ENCODE measurements around the gene CRAMP1. TPM values are rescaled to one million over a fixed set of nuclear protein-coding genes. Genes with fewer than 3 reads are reported as not detected.

CRAMP1 gene
- total RNA-seq, 1 experiment from 2014 or later: 33.0 TPM

DNA sequence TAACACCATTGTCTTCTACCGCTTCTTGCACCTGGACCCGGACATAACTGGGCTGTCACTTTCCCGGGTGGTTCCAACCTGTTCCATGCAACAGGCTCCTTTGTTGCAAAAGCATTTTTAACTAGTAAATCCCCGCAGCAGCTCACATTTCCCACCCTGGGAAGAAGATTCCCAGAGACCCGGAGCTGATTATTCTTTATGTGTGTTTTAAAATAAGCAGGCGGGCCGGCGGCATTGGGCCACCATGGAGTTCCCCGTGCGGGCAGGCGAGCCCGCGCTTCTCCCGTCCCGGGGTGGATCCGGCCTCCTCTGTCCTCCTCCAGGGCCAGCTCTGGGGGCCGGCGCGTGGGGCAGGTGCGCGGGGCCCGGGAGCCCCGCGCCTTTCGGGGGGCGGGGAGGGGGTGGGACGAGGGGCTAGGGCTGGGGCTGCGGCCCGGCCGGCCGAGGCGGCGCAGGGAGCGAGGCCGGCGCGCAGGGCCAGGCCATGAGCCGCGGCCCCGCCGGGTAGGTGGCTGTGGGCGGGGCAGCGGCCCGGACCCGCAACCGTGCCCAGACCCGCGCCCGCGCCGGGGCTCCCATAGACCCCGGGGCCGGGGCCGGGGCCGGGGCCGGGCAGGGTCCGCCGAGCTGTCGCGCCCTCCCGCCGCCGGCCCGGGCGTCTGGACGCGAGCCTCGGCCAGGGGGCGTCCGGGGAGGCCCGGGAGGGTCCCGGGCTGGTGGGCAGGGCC lies 1.7 kb downstream of the CRAMP1 start:
- Histone ChIP-seq H3K27ac (ENCODE audit: low read depth, low read length, poor library complexity, severe bottlenecking) (peak overlapping the region; percentile 69), H3K9me3 (ENCODE audit: low read depth, low read length, poor library complexity, severe bottlenecking) (no peaks in the 10 kb centered on the region), H3K27me3 (replicated peaks; ENCODE audit: insufficient read depth, low read depth, low read length, poor library complexity) (no peaks in the 10 kb centered on the region), H3K36me3 (ENCODE audit: insufficient read depth, low read length, poor library complexity, severe bottlenecking) (peaks cover 20% of the 10 kb centered on the region), H3K4me1 (ENCODE audit: insufficient read depth, low read length, poor library complexity, severe bottlenecking) (peaks cover 14% of the 10 kb centered on the region), H3K4me3 (ENCODE audit: low read depth, low read length, poor library complexity, severe bottlenecking) (peak overlapping the region; percentile 87)
- BruUV-seq (replicated peaks): no TSS peak
- POLR2A ChIA-PET (ENCODE audit: low non-redundant PET): interaction anchor here (0.6 kb wide), 1 partner anchor 28 kb away, joined by 8 read pairs; no protein-coding TSS in a partner anchor
- DNase-seq (ENCODE audit: low spot score): no peak
- CTCF ChIA-PET: no interaction called here
- TF ChIP-seq EZH2 (IDR thresholded peaks at IDR 0.05; ENCODE audit: borderline replicate concordance, low read depth, low read length, poor library complexity, severe bottlenecking): no peak
- TF ChIP-seq, protein P1, sequence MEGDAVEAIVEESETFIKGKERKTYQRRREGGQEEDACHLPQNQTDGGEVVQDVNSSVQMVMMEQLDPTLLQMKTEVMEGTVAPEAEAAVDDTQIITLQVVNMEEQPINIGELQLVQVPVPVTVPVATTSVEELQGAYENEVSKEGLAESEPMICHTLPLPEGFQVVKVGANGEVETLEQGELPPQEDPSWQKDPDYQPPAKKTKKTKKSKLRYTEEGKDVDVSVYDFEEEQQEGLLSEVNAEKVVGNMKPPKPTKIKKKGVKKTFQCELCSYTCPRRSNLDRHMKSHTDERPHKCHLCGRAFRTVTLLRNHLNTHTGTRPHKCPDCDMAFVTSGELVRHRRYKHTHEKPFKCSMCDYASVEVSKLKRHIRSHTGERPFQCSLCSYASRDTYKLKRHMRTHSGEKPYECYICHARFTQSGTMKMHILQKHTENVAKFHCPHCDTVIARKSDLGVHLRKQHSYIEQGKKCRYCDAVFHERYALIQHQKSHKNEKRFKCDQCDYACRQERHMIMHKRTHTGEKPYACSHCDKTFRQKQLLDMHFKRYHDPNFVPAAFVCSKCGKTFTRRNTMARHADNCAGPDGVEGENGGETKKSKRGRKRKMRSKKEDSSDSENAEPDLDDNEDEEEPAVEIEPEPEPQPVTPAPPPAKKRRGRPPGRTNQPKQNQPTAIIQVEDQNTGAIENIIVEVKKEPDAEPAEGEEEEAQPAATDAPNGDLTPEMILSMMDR (conservative IDR thresholded peaks at IDR 0.05; ENCODE audit: low read depth, low read length): no peak
- intact Hi-C loops (cut with micrococcal nuclease; ENCODE audit: unreplicated experiment): no loop called here

GRCh38 chr16:1614456-1615102 lies 2.4 kb downstream of the CRAMP1 start:
- H3K36me3 ChIP-seq (ENCODE audit: insufficient read depth, low read length, poor library complexity, severe bottlenecking): peaks cover 20% of the 10 kb centered on the region
- BruUV-seq (replicated peaks): no TSS peak
- H3K4me3 ChIP-seq (ENCODE audit: low read depth, low read length, poor library complexity, severe bottlenecking): peak overlapping the region; percentile 87
- DNase-seq (ENCODE audit: low spot score): peak; percentile 30
- H3K4me1 ChIP-seq (ENCODE audit: insufficient read depth, low read length, poor library complexity, severe bottlenecking): peaks cover 14% of the 10 kb centered on the region
- TF ChIP-seq, protein P1 (conservative IDR thresholded peaks at IDR 0.05; ENCODE audit: low read depth, low read length): no peak
- no peak for TF ChIP-seq EZH2 (IDR thresholded peaks at IDR 0.05; ENCODE audit: borderline replicate concordance, low read depth, low read length, poor library complexity, severe bottlenecking)
- H3K27ac ChIP-seq (ENCODE audit: low read depth, low read length, poor library complexity, severe bottlenecking): peak overlapping the region; percentile 94
- intact Hi-C loops (cut with micrococcal nuclease; ENCODE audit: unreplicated experiment): no loop called here
- no peaks in the 10 kb centered on the region for H3K27me3 ChIP-seq (replicated peaks; ENCODE audit: insufficient read depth, low read depth, low read length, poor library complexity)
- ChIA-PET POLR2A (ENCODE audit: low non-redundant PET) (interaction anchor here (0.6 kb wide), 1 partner anchor 29 kb away, joined by 8 read pairs; no protein-coding TSS in a partner anchor), CTCF (no interaction called here)
- no peaks in the 10 kb centered on the region for H3K9me3 ChIP-seq (ENCODE audit: low read depth, low read length, poor library complexity, severe bottlenecking)

- Histone ChIP-seq H3K36me3 (ENCODE audit: insufficient read depth, low read length, poor library complexity, severe bottlenecking) (peaks cover 31% of the 10 kb centered on the region), H3K27me3 (replicated peaks; ENCODE audit: insufficient read depth, low read depth, low read length, poor library complexity) (no peaks in the 10 kb centered on the region), H3K9me3 (ENCODE audit: low read depth, low read length, poor library complexity, severe bottlenecking) (no peaks in the 10 kb centered on the region), H3K4me3 (ENCODE audit: low read depth, low read length, poor library complexity, severe bottlenecking) (peak overlapping the region; percentile 87), H3K27ac (ENCODE audit: low read depth, low read length, poor library complexity, severe bottlenecking) (peak overlapping the region; percentile 94), H3K4me1 (ENCODE audit: insufficient read depth, low read length, poor library complexity, severe bottlenecking) (peaks cover 13% of the 10 kb centered on the region)
- TF ChIP-seq EZH2 (IDR thresholded peaks at IDR 0.05; ENCODE audit: borderline replicate concordance, low read depth, low read length, poor library complexity, severe bottlenecking): no peak
- TF ChIP-seq, protein P1 (conservative IDR thresholded peaks at IDR 0.05; ENCODE audit: low read depth, low read length): no peak
- ChIA-PET POLR2A (ENCODE audit: low non-redundant PET) (no interaction called here), CTCF (no interaction called here)
- intact Hi-C loops (cut with micrococcal nuclease; ENCODE audit: unreplicated experiment): no loop called here
- no TSS peak for BruUV-seq (replicated peaks)
- no peak for DNase-seq (ENCODE audit: low spot score)
Observed at GRCh38 chr16:1615761-1616160, 3.6 kb downstream of the CRAMP1 start.

Measured in A673 (cell line).